Kidney capillary endothelial cell (primary cell): Measurements from ENCODE around the gene ETFA.

Experiments used
- DNase-seq: peaks from one replicate; pipeline ENCODE4 v3.0.0-alpha.2; 2018; ENCODE audit warnings: low spot score

Gene ETFA

DNA sequence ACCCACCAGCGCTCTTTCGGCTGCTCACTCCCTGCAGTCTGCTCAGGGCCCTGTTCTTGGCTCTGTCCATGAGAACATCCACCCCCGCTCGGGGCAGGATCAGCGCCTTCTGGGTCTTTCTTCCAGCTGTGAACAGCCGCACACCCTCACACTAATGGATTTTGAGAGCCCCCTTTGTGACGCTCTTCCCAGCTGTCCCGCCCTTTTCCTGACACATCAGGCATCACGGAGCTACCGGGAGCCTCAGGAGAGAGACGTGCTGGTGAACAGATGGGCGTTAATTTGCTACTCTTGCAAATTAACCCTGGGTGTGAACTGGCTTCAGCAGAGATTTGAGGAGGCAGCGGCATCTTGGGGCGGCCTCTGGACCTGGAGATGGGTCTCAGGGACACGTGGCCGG is 138.5 kb downstream of the ETFA start:
- DNase-seq, result no peak

DNA sequence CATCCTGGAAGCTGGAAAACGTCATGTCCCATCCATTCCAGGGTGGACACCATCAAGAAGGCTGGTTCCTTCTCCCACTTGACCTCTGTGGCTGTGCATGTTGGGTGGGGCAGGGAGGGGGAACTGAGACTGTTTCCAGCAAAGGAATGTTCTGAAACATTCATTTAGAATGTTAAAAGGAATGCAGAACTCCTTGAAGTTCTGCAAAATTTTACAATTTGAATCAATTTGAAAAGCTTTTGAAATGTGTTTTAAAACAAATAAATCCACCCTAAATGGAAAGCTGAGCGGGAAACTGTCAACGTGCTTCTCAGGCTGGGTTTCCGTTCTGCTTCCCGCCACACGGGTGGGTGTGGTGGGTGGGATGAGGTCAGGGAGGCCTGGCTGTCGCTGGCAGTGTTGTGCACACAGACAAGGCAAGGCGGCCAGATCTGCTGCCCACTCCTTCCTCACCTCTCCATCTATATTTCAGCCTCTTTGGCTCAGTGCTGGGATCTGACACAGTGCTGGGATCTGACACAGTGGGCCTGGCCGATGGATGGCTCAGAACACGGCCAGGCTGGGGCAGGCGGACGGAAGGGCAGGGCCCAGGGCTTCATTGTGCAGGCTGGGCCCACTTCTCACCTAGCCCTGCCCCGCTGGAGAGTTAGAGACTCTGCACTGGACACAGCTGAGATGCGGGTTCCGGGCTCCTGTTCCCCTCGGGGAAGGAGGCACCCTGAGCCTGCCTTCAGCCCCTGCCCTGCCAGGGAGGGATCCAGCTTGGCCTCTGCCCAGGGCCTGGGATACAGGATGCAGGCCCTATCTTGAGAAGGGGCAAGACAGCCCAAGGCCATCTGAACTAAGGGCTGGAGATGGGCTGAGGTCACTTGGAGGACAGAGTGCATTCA is 141.1 kb downstream of the ETFA start:
- DNase-seq, result no peak

DNA sequence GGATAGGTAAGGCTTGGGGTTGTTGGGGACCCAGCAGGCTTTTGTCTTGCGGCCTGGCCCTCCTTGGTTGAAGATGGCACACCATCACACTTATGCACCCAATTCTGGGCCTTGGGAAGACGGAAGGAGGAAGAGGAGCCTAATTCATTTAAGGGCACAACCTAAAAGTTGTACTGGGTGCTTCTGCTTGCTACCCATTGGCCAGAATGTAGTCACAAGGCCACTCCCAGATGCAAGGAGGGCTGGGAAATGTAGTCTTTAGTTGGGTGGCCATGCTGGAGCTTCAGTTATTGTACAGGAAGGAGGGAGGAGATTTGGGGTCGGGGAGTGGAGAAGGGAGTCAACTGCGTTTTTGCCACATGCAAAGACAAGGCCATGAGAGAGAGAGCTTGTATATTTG is 142.3 kb downstream of the ETFA start:
- DNase-seq, result no peak

DNA sequence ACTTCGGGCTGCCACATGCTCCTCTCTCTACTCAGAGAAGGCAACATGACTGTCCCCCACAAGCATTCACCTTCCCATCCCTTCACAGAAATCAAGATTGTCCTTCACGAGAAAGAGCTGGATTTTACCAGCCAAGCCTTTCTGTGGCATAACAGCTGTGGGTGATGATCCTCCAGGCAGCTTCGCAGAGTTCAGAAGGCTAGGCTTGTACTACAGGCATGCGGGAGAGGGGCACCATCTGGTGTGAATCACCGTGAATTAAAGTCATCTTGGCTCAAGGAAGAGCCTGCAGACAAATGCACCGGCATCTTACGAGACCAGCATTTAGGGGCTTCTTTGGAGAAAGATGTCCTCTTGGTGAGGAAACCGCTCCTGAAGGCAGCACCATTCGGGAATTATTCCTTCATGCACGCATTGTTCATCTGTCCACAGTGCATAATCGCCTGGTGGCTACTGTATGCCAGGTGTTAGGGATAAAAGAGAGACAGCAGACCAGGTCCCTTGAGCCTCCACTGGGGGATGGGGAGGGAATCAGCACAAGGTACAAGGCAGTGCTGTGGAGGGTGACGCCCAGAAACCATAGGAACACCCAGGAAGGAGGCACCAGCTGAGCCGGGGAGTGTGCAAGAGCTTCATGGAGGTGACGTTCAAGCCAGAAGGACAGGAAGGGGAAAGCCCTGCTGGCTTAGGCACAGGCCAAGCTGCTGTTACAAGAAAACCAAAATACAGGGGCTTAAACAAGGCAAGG is 142.9 kb downstream of the ETFA start:
- DNase-seq, result no peak

DNA sequence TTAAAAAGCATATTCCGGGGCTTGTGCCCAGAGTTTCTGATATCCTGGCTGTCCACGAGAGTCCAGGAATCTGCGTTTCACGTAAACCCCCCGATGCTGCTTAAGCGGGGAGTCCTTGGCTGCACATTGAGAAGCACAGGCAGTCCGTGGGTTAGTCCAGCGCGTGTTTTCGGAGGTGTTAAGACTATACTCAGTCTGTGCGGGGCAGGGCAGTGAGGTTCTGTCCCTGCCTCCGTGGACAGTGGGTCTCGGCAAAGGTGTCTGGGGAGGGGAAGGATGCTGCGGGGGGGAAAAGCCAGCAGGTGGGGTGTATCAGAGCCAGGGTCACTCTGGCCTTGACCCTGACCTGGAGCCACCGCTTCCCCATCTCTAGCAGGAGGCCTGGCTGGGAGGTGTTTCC is 145.3 kb downstream of the ETFA start:
- no peak for DNase-seq
